A549 (cell line): ENCODE measurements around the gene CADPS2. TPM values are rescaled to one million over a fixed set of nuclear protein-coding genes. Genes with fewer than 3 reads are reported as not detected.

Experiments used
- ATAC-seq, 2 experiments: fragments of 200-7000 bp in 1 of 2; fragments of >200 bp in 1 of 2; cut with Nextera tagmentation in 1 of 2; cut with Tn5 transposase in 1 of 2; 3 replicates each; pipeline versions ENCODE4 v1.8.0 to v1.9.1; 2018 to 2020; ENCODE audit warnings: mild to moderate bottlenecking in 1 of 2, moderate library complexity in 1 of 2
- CTCF ChIA-PET: fragments of 300-600 bp; sonication (Branson Sonifier 250); formaldehyde crosslinking; extraction: SDS; loops from one replicate; lab custom pipeline; 2021; ENCODE audit warnings: antibody characterized with exemption, inconsistent platforms; lab: Yijun Ruan, JAX
- POLR2A ChIA-PET: fragments of 350-600 bp; formaldehyde crosslinking; extraction: SDS; loops from one replicate; lab custom pipeline; 2021; ENCODE audit warnings: antibody characterized with exemption, inconsistent platforms; lab: Yijun Ruan, JAX
- DNase-seq, 2 experiments: peaks; one replicate each; pipeline versions ENCODE4 v3.0.0 to v3.0.0-alpha.2; 2011 to 2016; ENCODE audit warnings: low read depth in 1 of 2, low spot score in 1 of 2
- FAIRE-seq: peaks from 2 replicates; lab custom pipeline; 2011; peaks lifted over from hg19 to GRCh38; lab: Jason Lieb, UNC
- H3K27ac ChIP-seq, 2 experiments: fragments of >200 bp; sonication (Bioruptor Twin); formaldehyde crosslinking; 3 replicates each; pipeline ENCODE4 v1.5.1; 2016 to 2017
- H3K4me1 ChIP-seq: fragments of >200 bp; sonication (Bioruptor Twin); formaldehyde crosslinking; 3 replicates; pipeline ENCODE4 v1.6.1; 2016
- H3K4me2 ChIP-seq: fragments of >200 bp; sonication (Bioruptor Twin); formaldehyde crosslinking; 3 replicates; pipeline ENCODE4 v1.6.1; 2016
- H3K4me3 ChIP-seq: fragments of >200 bp; sonication (Bioruptor Twin); formaldehyde crosslinking; 3 replicates; pipeline ENCODE4 v1.5.1; 2016
- H3K9me3 ChIP-seq: fragments of >200 bp; sonication (Bioruptor Twin); formaldehyde crosslinking; 3 replicates; pipeline ENCODE4 v1.6.1; 2016
- ATOH8 ChIP-seq: fragments of 250-450 bp; sonication (Bioruptor Pico); IDR thresholded peaks from 2 replicates; pipeline ENCODE4 v1.5.0; 2020; ENCODE audit warnings: low read depth, mild to moderate bottlenecking, moderate library complexity
- BCL3 ChIP-seq: fragments of >200 bp; sonication (Bioruptor Twin); formaldehyde crosslinking; IDR thresholded peaks from 3 replicates; pipeline ENCODE4 v1.6.1; 2016
- BHLHE40 ChIP-seq: IDR thresholded peaks from 2 replicates; pipeline ENCODE4 v1.6.1; 2012; ENCODE audit warnings: low read depth, low read length, inconsistent platforms
- CBX8 ChIP-seq: fragments of 200-600 bp; sonication (generic); IDR thresholded peaks from 2 replicates; pipeline ENCODE4 v1.6.1; 2016
- EHF ChIP-seq: fragments of 250-450 bp; sonication (Bioruptor Pico); IDR thresholded peaks from 2 replicates; pipeline ENCODE4 v1.5.0; 2020; ENCODE audit warnings: mild to moderate bottlenecking
- EHMT2 ChIP-seq: fragments of 200-600 bp; sonication (generic); IDR thresholded peaks from 2 replicates; pipeline ENCODE4 v1.6.1; 2016; ENCODE audit warnings: antibody characterized with exemption, low read depth, mild to moderate bottlenecking, moderate library complexity
- EP300 ChIP-seq, 2 experiments: fragments of >200 bp; sonication (Bioruptor Twin); formaldehyde crosslinking; IDR thresholded peaks; 2 replicates in 1 of 2; 3 replicates in 1 of 2; pipeline ENCODE4 v1.6.1; 2016 to 2017
- FOSB ChIP-seq: fragments of 250-450 bp; sonication (Bioruptor Pico); IDR thresholded peaks from 2 replicates; pipeline ENCODE4 v1.5.0; 2020; ENCODE audit warnings: mild to moderate bottlenecking, moderate library complexity
- GATA3 ChIP-seq: IDR thresholded peaks from 2 replicates; pipeline ENCODE4 v1.6.1; 2012; ENCODE audit warnings: borderline replicate concordance
- HEYL ChIP-seq: fragments of 250-450 bp; sonication (Bioruptor Pico); IDR thresholded peaks from 2 replicates; pipeline ENCODE4 v1.8.0; 2021; ENCODE audit warnings: mild to moderate bottlenecking, moderate library complexity
- HOXA7 ChIP-seq: fragments of 250-450 bp; sonication (Bioruptor Pico); IDR thresholded peaks from 2 replicates; pipeline ENCODE4 v1.5.0; 2020; ENCODE audit warnings: mild to moderate bottlenecking, moderate library complexity
- JUN ChIP-seq, 2 experiments: fragments of >200 bp; sonication (Bioruptor Twin); formaldehyde crosslinking; IDR thresholded peaks; 2 replicates in 1 of 2; 3 replicates in 1 of 2; pipeline ENCODE4 v1.6.1; 2016 to 2017
- JUNB ChIP-seq: fragments of >200 bp; sonication (Bioruptor Twin); formaldehyde crosslinking; IDR thresholded peaks from 2 replicates; pipeline ENCODE4 v1.6.1; 2016
- MAX ChIP-seq: IDR thresholded peaks from 2 replicates; pipeline ENCODE4 v1.6.1; 2012
- MAZ ChIP-seq: fragments of 150-350 bp; IDR thresholded peaks from 2 replicates; pipeline ENCODE4 v1.6.1; 2014; ENCODE audit warnings: antibody characterized with exemption, low read depth, low read length, borderline replicate concordance
- NFE2L2 ChIP-seq: fragments of 150-350 bp; conservative IDR thresholded peaks from 2 replicates; pipeline ENCODE4 v1.6.1; 2014; ENCODE audit warnings: low read length
- PBX3 ChIP-seq: IDR thresholded peaks from 2 replicates; pipeline ENCODE4 v1.6.1; 2012
- POLR2A ChIP-seq: IDR thresholded peaks from 2 replicates; pipeline ENCODE4 v1.6.1; 2012; ENCODE audit warnings: mild to moderate bottlenecking, low read length
- POLR2AphosphoS2 ChIP-seq: conservative IDR thresholded peaks from 2 replicates; pipeline ENCODE4 v1.6.1; 2012; ENCODE audit warnings: low read length, improper control_type of control experiment, inconsistent platforms
- RAD21 ChIP-seq, 2 experiments: fragments of >200 bp in 1 of 2; sonication (Bioruptor Twin) in 1 of 2; formaldehyde crosslinking in 1 of 2; IDR thresholded peaks in 1 of 2; conservative IDR thresholded peaks in 1 of 2; 2 replicates in 1 of 2; 3 replicates in 1 of 2; pipeline ENCODE4 v1.6.1; 2012 to 2018; ENCODE audit warnings: inconsistent platforms in 1 of 2
- RARB ChIP-seq: fragments of 250-450 bp; sonication (Bioruptor Pico); IDR thresholded peaks from 2 replicates; pipeline ENCODE4 v1.8.0; 2021; ENCODE audit warnings: mild to moderate bottlenecking, moderate library complexity
- RCOR1 ChIP-seq: fragments of 150-350 bp; IDR thresholded peaks from 2 replicates; pipeline ENCODE4 v1.6.1; 2014; ENCODE audit warnings: antibody characterized with exemption, low read length, low read depth
- REST ChIP-seq: fragments of 200-600 bp; sonication (generic); IDR thresholded peaks from 2 replicates; pipeline ENCODE4 v1.6.1; 2016; ENCODE audit warnings: antibody characterized with exemption, mild to moderate bottlenecking, moderate library complexity
- RFX5 ChIP-seq: fragments of 450-650 bp; IDR thresholded peaks from 2 replicates; pipeline ENCODE4 v1.7.1; 2014; ENCODE audit warnings: antibody characterized with exemption, mild to moderate bottlenecking, moderate library complexity
- RNF2 ChIP-seq: fragments of 200-600 bp; sonication (generic); IDR thresholded peaks from 2 replicates; pipeline ENCODE4 v1.6.1; 2016; ENCODE audit warnings: low read depth, mild to moderate bottlenecking, antibody characterized with exemption, moderate library complexity, borderline replicate concordance
- SMC3 ChIP-seq: fragments of >200 bp; sonication (Bioruptor Twin); formaldehyde crosslinking; IDR thresholded peaks from 3 replicates; pipeline ENCODE4 v1.6.1; 2018; ENCODE audit warnings: inconsistent platforms
- ZC3H11A ChIP-seq: fragments of 450-650 bp; IDR thresholded peaks from 2 replicates; pipeline ENCODE4 v1.6.1; 2014; ENCODE audit warnings: antibody characterized with exemption, mild to moderate bottlenecking
- ZFP36 ChIP-seq: fragments of 450-650 bp; IDR thresholded peaks from 2 replicates; pipeline ENCODE4 v1.6.1; 2014; ENCODE audit warnings: borderline replicate concordance; ENCODE audit not compliant: partially characterized antibody
- ZSCAN20 ChIP-seq: fragments of 250-450 bp; sonication (Bioruptor Pico); IDR thresholded peaks from 2 replicates; pipeline ENCODE4 v1.8.0; 2022; ENCODE audit warnings: mild to moderate bottlenecking, moderate library complexity
- WGBS: methylation state at CpG from one replicate; pipeline ENCODE4 v1.1.6; 2017; ENCODE audit errors: missing lambda C conversion rate; 5-methylcytosine and 5-hydroxymethylcytosine counted together
- polyA plus RNA-seq, 4 experiments: library from polyadenylated mRNA; depleted of rRNA in 3 of 4; stranded (reverse); fragments of >200 nt; fragmentation: RNase III in 1 of 4; extraction: RNeasy Plus Mini Kit Qiagen cat#74134 plus additional on column Dnase treatment in 1 of 4; gene quantifications; 2 replicates in 3 of 4; 3 replicates in 1 of 4; pipeline ENCODE4 v1.2.3, GENCODE V29; 2011 to 2017

The CADPS2 gene
- polyA plus RNA-seq, 2 of the 4 experiments (the other 2 are of a cell fraction), result 0.04 to 0.10 TPM

- TF ChIP-seq EHMT2, result no peak
Observed at GRCh38 chr7:122298131-122298530, 588.1 kb downstream of the CADPS2 start (continued).

- Histone ChIP-seq H3K27ac (no peak overlapping the region), H3K4me1 (no peaks in the 10 kb centered on the region), H3K9me3 (no peaks in the 10 kb centered on the region), H3K4me2 (no peak overlapping the region), H3K4me3 (no peak overlapping the region)
- no peak for TF ChIP-seq POLR2A
- DNase-seq, result no peak
- no peak for FAIRE-seq
- WGBS, result 0% methylated on average over 2 of the region's 2 CpGs
- ATAC-seq, result no peak
- POLR2A ChIA-PET, result no interaction called here
- CTCF ChIA-PET, result no interaction called here
Observed at GRCh38 chr7:122291189-122291588, 595.1 kb downstream of the CADPS2 start.

- TF ChIP-seq RARB (CRISPR knock-in tag), result no peak
- no peak for TF ChIP-seq SMC3
- TF ChIP-seq JUNB, result no peak
- no peak for TF ChIP-seq ZSCAN20
- TF ChIP-seq FOSB (CRISPR knock-in tag), result no peak
- no peak for TF ChIP-seq RFX5
- no peak for TF ChIP-seq JUN (IDR thresholded peaks at IDR 0.05)
- no peak for TF ChIP-seq RAD21 (conservative IDR thresholded peaks at IDR 0.05 in 1 of 2, IDR thresholded peaks at IDR 0.05 in 1 of 2)
- no peak for TF ChIP-seq RCOR1
- TF ChIP-seq EP300 (IDR thresholded peaks at IDR 0.05), result no peak
- TF ChIP-seq ZC3H11A, result no peak
- TF ChIP-seq MAZ, result no peak
- TF ChIP-seq PBX3, result no peak
- TF ChIP-seq ATOH8 (CRISPR knock-in tag), result no peak
- TF ChIP-seq HOXA7 (CRISPR knock-in tag), result no peak
- TF ChIP-seq BCL3, result no peak
- no peak for TF ChIP-seq HEYL (CRISPR knock-in tag)
- TF ChIP-seq NFE2L2, result no peak
- TF ChIP-seq MAX, result no peak
Observed at GRCh38 chr7:122290476-122290875, 595.8 kb downstream of the CADPS2 start.

GRCh38 chr7:122289426-122289825, 596.8 kb downstream of the CADPS2 start:
- ChIA-PET CTCF (no interaction called here), POLR2A (no interaction called here)
- Histone ChIP-seq H3K9me3 (no peaks in the 10 kb centered on the region), H3K4me1 (no peaks in the 10 kb centered on the region), H3K4me2 (no peak overlapping the region), H3K27ac (no peak overlapping the region), H3K4me3 (no peak overlapping the region)
- DNase-seq (no peak), FAIRE-seq (no peak), ATAC-seq (no peak)
- WGBS, result 7% methylated on average over 1 of the region's 1 CpG
- no peak for TF ChIP-seq BCL3
- no peak for TF ChIP-seq CBX8
- no peak for TF ChIP-seq BHLHE40
- no peak for TF ChIP-seq POLR2AphosphoS2
- TF ChIP-seq ZFP36, result no peak
- TF ChIP-seq REST, result no peak
- TF ChIP-seq RNF2, result no peak
- no peak for TF ChIP-seq EHF
- no peak for TF ChIP-seq GATA3

More at GRCh38 chr7:122290476-122290875, 595.8 kb downstream of the CADPS2 start:
- H3K27ac ChIP-seq, result no peak overlapping the region
- H3K4me1 ChIP-seq, result no peaks in the 10 kb centered on the region
- no peak overlapping the region for H3K4me3 ChIP-seq
- no peak for ATAC-seq
- ChIA-PET POLR2A (no interaction called here), CTCF (no interaction called here)
- H3K9me3 ChIP-seq, result no peaks in the 10 kb centered on the region
- WGBS, result 0% methylated on average over 1 of the region's 1 CpG
- FAIRE-seq, result no peak
- H3K4me2 ChIP-seq, result no peak overlapping the region
- DNase-seq, result no peak
